Vagina (tissue), 2 donors: ENCODE results near the gene ITPK1.

Source experiments
- CTCF ChIP-seq, 3 experiments: fragments of 450-650 bp in 2 of 3; fragments of 200-600 bp in 1 of 3; sonication (generic) in 1 of 3; IDR thresholded peaks; one replicate each; pipeline ENCODE4 v1.5.1; 2017 to 2019; ENCODE audit warnings: antibody characterized with exemption in 3 of 3, mild to moderate bottlenecking in 2 of 3, moderate library complexity in 2 of 3
- POLR2AphosphoS5 ChIP-seq, 2 donors: sonication (generic); formaldehyde crosslinking; IDR thresholded peaks; one replicate each; pipeline ENCODE4 v1.9.0; 2017; ENCODE audit warnings: antibody characterized with exemption in 2 of 2, mild to moderate bottlenecking in 2 of 2, low read depth in 1 of 2; ENCODE audit not compliant: insufficient read depth in 1 of 2

GRCh38 chr14:92961567-92961855 lies 154.2 kb downstream of the ITPK1 start:
- no peak for TF ChIP-seq POLR2AphosphoS5 (IDR thresholded peaks at IDR 0.05; ENCODE audit: insufficient read depth in 1 of 2, low read depth in 1 of 2)
- TF ChIP-seq CTCF (IDR thresholded peaks at IDR 0.05) = no peak
